Activated CD4-positive, alpha-beta T cell treated with anti-CD3 and anti-CD28 coated beads for 4 hours (primary cell): ENCODE data around the gene GSTM3.
A peak's percentile ranks its signal among the peaks of the same experiment; 100 is the strongest.
"Not testable (repeated sequence)": the region's sequence is repeated elsewhere in the genome, so short reads cannot be mapped to it uniquely, and the experiment has no call there.

Experiments used
- DNase-seq, 2 donors: peaks; one replicate each; pipeline ENCODE4 v3.0.0-alpha.2; 2020

Gene GSTM3

DNA sequence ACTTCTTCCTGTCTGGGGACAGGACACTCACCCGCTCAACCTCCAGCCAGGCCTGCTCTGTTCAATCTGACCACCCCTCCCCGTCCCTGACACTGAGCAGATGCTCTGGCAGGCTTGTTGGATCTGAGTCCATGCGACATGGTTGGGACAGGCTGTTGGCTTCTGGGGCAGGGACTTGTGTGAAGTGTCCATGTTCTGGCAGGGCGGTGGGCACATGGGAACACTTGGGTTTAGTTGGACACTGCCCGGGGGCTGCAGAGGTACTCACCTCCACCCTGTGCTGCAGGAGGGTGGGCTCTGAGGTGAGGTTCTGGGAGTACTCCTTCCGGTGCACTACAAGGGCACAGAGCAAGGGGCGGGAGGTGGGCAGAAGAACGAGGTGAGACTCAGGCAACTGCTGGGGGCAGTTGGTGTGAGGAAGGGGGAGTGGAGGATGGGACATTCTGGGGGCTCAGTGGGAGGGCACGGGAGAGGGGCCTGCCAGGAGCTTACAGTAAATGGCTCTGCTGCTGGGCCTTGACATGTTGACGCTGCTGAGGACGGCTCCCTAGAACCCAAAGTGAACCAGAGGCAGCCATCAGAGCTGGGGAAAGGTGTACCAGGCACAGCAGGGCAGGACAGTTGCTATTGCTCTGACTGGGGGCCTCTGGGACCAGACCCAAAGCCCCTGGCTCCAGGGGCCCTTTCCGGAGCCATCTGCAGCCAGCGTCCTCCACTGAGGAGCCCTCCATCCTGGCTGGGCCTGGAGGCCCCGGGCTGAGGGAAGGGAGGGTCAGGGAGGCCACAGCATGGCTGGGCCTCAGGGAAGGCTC, 20.6 kb upstream of the GSTM3 start:
- DNase-seq: no peak

DNA sequence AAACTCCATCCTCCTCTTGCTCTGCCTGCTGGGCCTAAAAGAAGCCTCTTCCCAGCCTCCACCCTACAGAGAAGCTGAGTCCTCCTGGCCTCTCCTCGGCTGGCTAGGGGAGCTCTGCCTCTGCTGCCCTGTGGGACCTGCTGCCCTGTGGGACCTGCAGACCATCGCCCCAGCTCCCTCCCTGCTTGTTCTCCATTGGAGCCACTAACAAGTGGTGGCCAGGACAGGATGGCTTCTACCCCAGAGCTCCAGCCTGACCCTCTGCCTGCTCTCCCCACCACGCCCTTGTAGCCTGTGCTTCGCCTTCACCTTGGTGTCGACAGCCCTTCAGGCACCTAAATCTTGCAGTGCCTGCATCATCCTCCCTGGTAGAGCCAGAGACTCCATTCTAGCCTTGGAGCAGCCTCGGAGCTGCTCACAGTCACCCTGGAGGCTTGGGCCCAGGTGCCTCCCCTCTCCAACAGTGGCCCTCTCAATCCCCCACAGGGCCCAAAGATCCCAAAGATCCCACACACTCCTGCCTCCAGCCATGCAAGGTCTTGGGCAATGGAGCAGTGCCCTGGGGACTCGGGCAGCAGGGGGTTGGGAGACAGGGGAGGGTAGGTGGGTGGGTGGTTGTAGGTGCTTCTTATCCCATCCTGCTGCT, 19.9 kb upstream of the GSTM3 start:
- DNase-seq: no peak

DNA sequence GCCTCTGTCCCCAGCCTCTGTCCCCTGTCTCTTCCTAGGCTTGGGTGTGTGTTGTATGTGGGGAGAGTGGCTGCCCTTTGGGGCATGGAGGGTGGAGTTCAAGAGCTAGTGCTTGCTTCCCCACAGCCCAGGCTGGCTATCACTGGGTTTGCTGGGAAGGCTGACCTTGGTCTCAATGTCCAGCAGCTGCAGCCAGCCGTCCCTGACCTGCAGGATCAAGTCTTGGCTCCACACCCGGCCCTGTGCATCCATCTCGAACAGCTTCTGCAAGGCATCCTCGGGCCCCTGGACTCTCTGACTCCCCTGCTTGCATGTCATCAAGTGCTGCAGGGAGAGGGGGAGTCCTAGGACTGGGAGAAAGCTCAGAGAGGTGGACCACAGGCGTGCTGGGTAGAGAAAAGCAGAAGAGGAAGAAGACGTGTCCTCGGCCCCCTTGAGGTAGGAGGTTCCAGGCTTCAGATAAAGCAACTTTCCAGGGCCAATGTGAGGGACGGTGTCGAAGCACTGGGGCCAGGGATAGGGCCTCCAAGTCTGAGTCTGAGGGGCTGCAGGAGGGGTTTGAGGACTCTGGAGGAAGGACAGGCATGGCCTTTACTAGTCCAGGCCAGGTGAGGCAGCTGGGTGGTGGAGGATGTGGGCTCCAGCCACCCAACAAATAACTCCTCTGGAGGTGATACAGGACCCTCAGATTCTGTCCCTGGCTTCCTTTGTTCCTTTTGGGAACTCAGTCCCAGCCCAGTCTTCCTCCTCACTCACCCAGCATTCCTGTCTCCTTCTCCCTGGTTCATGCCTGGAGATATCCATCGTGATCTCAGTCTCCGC, 18.9 kb upstream of the GSTM3 start:
- no peak for DNase-seq

DNA sequence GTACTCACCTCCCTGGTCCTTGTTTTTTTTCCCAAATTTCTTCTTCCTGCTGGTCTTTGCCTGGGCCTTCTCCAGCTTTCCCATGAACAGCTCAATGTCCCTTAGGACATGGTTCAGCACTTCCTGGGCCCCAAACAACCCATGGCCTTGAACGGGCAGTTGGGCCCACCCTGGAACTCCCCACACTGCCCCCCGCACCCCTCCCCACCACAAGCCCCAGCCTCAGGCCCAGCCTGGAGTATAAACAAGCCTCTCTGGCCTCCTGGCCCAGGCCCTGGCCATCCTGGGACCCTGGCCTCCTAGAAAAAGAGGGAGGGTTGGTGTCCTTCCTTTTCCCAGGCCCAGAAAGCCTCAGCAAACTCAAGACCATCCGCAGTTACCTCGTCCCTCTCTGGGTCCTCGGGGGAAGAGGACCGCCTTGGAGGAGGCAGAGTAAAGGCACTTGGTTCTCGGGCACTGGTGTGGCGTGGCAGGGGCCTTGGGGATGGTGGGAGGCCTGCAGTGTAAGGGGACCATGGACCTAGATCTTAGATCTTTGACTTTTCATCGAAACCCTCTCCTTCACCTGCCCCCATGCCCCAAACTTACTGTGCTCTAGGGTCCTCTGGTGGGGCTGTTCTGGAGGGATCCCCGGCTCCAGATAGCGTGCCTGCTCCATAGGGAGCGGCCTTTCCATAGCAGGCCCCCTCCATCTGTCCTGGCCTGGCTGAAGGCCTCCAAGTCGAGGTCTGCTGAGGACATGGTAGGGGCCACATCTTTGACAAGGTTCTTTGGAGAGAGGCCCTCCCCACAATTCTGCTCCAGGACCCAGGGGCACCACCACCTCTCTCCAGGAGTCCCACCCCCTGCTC, 17.3 kb upstream of the GSTM3 start:
- no peak for DNase-seq

DNA sequence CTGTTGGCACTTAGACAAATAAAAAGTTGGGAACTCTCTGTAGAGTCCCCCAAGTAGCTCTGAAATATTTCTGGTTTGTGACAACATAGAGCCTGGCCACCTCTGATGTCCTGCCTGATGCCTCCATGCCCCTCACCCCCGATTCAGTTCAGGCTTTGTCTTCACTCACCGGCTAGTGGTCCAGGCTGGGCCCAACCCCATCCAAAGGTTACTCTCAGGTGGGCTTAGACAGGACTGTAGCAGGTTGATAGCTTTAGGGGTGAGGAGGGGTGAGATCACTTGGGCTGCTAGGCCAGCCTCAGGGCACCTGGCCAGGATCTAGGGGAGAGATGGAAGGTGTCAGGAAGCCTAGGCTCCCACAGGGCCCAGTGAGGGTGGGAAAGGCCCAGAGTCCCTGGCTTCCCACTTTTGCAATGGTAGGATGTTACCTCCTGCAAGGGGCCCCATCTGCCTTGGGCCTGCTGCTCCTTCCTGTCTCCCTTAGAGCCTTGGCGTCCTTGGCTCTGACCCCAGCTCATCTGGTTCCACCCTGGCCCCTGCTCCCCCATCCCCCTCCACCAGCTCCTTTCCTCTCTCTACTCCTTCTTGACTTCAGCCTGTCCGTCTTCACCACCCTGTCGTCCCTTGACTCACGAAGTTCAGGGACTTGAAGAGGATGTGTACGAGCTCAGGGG, 16.1 kb upstream of the GSTM3 start:
- no peak for DNase-seq

DNA sequence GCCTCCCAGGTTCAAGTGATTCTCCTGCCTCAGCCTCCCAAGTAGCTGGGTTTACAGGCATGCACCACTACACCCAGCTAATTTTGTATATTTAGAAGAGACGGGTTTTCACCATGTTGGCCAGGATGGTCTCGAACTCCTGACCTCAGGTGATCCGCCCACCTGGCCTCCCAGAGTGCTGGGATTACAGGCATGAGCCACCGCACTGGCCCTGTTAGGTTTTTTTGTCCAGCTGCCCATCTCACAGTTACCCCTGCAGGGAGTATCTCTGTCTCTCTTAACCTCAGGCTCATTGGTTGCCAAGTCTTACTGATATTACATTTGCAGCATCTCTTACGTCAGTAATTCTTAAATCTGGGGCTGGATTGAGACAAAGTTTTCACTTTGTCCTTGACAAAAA, 15.5 kb upstream of the GSTM3 start:
- DNase-seq: not testable (repeated sequence)

DNA sequence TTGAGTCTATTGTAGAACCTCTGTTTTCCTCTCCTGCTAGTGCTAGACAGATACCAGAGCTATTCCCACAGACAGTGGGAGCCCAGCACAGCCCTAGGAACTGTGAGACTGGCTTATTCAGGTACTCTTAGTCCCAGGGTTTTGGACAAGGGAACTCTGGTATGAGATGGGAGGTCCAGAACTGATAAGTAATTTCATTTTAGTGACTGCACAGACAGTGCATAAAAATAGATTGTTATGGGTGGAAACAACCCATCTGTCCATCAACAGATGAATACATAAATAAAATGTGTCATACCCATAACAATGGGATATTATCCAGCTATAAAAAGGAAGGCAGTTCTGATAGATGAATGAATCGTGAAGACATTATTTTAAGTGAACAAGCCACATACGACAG, 13.9 kb upstream of the GSTM3 start:
- no peak for DNase-seq

DNA sequence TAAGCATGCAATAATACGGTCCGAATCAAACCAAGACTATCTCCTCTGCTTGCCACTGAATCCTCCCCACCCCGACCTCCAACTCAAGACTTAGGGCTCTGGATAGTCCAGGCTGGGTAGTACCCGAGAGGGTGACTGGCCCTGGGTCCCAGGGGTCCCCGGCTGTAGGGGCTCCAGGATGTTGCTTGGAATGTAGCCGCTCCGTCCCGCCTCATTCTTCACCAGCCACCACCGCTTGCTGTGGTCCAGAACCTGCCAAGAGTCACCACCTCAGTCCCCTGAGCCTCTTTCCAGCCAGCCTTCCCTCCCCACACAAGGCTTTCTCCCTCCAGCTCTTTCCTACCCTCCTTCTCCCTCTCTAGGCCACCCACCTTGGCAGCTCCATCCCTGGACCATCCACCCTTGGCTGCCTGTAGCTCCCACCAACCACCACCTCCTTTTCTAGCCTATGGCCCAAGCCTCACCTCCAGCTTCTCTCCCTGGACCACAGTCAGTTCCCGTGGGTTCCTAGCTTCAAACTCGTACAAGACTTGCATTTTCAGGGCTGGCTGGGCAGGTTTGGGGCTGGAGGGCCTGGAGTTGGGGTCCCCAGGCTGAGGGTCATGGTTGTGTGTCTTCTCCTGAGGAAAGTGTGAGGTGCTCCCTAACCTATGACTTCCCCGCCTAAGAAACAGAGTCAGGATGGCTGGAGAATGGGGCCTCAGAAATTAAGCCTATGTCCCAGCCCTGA, 10.9 kb upstream of the GSTM3 start:
- no peak for DNase-seq

DNA sequence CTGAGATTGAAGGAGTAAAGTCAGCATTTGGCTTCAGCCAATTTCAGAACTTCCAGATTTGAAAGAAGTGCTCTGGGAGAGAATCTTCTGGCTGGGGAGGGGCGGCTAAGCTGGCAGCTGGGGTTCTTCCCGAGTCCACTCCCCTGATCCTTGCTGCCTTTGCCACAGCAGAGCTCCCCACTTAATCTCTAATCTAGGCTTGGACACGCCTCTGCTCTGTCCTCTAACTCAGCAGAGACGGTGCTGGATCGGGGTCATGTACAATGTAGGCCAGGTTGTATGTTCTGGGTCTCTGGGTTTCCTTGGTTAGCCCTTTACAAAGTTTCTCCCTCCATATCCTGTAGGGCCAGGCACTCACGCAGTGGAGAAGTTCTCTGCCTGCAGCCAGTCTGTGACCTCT, 10.1 kb upstream of the GSTM3 start:
- DNase-seq: no peak

DNA sequence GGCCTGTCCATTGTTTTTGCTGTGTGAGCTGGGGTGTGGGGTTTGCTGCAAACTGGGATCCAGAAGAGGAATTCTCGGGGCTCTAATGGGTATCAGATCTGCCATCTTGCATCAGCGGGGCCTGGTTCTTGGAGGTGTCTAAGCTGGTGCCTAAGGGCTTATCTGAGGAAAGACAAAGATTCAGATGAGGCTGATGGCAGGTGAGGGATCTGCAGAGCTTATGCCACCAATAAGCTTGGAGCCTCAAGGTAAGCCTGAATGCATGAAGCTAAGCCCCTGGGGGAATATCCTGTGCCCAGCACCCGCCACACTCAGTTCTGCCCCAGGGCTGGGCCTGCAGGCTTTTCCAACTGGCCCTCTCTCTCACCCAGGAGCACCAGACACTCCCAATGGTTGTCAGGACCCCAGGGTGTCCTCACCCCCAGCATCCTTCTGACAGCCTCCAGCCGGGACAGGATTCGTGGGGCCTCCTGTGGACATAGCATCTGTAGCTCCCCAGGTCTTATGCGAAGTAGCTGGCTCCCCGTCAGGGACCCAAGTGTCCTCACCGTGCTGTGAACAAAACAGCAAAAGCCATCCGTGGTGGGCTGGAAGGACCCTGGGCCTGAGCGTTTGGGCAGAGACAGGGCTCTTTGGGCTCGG, 9.5 kb upstream of the GSTM3 start:
- DNase-seq: no peak

DNA sequence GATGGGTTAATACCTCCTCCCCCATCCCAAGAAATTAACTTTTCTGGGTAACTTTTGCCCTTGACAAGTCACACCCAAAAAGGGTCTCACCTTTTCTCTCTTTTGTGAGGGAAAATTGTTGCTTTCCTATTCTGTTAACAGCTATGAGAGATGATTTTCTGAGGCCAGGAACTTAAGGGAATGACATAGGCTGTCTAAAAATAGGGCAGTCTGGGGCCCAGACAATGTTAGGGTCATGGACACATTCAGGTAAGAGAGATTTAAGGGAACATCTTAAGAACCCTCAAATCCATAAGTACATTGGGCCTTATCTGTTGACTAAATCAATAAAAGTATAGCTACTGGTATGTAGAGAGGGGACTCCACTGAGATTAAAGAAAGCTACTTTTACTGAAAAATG, 8.4 kb upstream of the GSTM3 start:
- DNase-seq: no peak

DNA sequence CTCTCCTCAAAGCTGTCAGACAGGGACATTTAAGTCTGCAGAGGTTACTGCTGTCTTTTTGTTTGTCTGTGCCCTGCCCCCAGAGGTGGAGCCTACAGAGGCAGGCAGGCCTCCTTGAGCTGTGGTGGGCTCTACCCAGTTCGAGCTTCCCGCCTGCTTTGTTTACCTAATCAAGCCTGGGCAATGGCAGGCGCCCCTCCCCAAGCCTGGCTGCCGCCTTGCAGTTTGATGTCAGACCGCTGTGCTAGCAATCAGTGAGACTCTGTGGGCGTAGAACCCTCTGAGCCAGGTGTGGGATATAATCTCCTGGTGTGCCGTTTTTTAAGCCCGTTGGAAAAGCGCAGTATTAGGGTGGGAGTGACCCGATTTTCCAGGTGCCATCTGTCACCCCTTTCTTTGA, 7.5 kb upstream of the GSTM3 start:
- DNase-seq: not testable (repeated sequence)

DNA sequence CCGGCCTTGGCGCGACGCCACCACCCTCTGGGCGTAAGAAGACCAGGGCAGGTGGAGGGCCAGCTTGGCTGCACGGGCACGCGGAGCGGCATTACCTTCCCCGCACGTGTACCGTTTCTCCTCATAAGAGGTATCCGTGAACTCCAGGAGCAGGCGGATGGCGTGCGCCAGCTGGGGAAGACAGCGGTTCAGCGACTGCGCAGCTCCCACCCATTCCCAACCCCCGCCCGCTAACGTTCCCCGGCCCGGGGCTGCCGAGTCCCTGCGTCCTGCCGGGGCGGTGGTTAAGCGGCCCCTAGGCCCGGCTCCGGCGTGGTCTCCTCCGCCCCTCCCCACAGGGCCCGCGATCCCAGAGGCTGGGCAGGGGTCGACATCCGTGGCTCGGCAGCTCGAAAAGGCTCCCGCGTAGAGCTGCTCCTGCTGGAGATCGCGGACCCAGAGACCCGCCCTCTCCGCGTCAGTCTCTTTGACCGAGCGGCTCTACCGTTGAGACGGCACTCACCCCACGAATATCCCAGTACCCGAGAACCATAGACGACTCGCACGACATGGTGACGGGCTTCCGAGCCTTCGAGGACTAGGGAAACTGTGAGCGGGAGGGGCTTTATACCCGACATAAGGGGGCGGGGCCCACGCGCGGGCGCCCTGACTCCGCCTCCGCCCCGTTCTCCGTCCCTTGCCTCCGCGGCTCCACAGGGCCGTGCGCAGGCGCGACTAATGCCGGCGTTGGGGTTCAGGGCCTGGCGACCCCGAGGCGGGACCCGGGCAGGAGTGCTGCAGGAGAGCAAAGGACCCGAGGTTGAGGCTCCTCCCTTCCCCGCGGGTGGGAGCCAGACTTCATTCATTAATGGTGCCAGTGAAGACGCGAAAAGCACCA, 862 bp downstream of the GSTM3 start:
- peak; percentile 84 to 87 for DNase-seq

DNA sequence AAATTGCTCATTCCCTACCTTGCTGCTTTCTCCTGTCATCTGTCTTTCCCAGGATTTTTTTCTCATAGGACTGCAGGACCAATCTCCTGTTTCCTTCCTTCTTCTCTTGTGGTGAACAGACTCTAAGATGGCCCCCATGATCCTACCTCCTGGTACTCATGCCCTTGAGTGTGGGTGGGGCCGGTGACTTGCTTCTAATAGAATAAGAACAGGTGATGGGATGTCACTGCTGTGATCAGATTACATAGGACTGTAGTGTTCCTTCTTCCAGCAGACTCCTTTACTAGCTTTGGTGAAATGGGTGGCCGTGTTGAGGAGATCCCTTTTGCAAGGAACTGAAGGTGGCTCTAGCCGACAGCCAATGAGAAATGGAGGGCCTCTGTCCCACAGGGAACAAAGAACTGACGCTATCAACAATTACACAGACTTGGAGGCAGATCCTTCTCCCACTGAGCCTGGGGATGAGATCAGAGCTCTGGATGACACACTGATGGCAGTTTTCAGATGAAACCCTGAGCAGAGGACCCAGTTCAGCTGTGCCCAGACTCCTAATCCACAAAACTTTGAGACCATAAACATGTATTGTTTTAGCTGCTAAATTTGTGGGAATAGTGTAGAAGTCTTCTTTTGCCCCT, 7.5 kb downstream of the GSTM3 start:
- no peak for DNase-seq

DNA sequence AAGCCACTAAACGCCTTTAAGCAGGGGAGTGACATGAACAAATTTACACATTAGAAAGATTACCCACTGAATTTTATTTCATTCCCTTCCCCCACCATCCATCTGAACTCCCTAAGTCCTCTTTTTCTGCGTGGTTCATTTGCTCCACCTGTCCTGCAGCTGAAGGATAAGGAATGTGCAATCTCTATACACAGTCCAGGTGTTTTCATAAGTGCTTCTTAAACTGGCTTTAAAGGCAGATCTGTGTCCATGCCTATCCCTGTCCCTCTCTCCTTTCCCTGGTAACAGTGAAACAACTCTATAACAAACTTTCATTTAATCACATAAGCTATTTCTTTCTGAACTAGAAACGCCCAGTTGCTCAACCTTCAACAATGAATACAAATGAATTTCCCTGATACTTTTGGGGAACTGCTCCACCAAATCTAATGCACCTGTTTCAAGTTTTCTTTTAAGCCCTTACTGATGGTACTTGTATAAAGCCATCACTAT, 8.4 kb downstream of the GSTM3 start:
- no peak for DNase-seq

DNA sequence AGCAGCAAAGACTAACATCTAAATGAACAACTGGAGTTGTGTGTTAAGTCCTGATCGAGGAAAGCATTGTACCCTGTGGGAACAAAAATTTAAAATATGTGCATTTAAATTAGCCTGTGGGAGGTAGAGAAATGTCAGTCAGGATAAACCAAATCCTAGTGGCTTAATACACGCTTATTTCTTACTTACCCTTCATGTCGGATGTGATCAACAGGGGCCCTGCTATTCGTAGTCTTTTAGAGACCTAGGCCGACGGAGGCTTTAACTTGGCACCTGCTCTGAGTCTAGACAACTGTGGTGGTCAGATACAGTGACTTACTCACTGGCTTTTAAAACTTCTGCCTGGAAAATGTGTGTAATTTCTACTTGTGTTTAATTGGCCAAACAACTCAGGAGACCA, 10.2 kb downstream of the GSTM3 start:
- DNase-seq: no peak

DNA sequence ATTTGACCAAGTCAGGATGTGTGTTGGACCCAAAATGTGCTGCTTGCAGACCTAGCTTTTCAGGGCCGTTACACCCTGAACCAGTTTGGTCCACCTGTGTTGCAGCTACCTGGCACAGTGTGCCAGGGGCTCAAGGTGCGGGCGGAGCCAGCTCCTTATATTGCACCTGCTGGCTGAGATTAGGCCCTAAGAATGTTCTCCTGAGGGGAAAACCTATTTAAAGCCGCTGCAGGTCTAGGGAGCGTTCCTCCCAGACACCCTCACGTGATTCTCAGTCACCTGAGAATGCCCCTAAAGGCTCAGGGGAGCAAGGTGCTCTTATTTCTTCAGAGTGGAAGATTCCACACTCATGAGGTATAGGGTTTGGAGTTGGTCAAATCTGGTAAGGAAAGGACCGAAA, 12.0 kb downstream of the GSTM3 start:
- no peak for DNase-seq

DNA sequence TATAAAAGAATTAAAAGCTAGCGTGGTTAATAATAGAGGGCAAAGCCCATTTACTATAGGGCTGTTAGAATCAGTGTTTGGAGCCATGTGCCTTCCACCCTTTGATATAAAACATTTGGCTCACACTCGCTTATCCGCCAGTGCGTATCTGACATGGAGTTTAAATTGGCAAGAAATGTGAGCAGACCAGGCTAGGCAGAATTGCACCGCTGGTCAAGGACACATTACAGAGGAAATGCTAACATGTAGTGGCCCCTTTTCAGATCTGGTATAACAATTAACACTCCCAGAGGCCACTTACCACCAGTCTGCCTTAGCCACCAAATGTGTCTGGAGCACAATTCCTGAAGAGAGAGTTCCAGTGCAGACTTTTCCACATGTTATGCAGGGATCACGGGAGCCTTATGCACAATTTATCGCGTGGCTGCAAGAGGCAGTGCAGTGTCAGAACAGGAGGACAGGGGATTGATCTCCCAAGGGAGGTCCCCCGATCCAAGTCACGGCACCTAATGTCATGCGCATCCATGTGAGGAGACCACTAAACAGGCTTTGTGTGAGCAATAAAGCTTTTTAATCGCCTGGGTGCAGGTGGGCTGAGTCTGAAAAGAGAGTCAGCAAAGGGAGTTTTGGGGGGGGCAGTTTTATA, 14.0 kb downstream of the GSTM3 start:
- DNase-seq: no peak

DNA sequence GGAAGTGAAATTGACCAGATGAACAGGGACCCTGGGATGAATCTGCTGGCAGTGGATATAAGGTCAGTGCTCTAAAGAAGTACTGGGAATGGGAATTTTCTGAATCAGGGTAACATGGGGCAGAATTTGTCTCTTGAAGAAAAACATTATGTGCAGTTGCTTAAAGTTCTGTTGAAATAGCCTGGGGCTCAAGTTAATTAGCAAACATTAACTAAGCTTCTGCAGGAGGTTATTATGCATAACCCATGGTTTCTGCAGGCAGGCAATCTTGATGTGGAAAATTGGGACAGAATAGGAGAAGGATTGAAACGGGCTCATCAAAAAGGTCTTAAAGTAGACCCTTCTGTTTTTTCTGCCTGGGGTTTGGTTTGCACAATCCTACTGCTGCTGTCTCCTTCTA, 14.8 kb downstream of the GSTM3 start:
- no peak for DNase-seq
